NCI-H2196 treated with DMSO at 0.1 percent for 48 hours (cell line): ENCODE measurements around the gene HMCN2.
"Not testable (repeated sequence)": the region's sequence is repeated elsewhere in the genome, so short reads cannot be mapped to it uniquely, and the experiment has no call there.

Source experiments
- DNase-seq: peaks from one replicate; lab custom pipeline; 2025; ENCODE audit not compliant: unreplicated experiment; lab: John Stamatoyannopoulos, UW

HMCN2 gene

GRCh38 chr9:130426883-130427282 lies 161.3 kb downstream of the HMCN2 start:
- DNase-seq = no peak

- DNase-seq = no peak
Observed at GRCh38 chr9:130427326-130427725, 161.8 kb downstream of the HMCN2 start.

GRCh38 chr9:130428086-130428665 lies 162.6 kb downstream of the HMCN2 start:
- no peak for DNase-seq

- no peak for DNase-seq
Observed at GRCh38 chr9:130429381-130429780, 163.8 kb downstream of the HMCN2 start.

- DNase-seq = no peak
Observed at GRCh38 chr9:130429831-130430230, 164.3 kb downstream of the HMCN2 start.

- DNase-seq = no peak
Observed at GRCh38 chr9:130430232-130430631, 164.7 kb downstream of the HMCN2 start.

- DNase-seq = no peak
Observed at GRCh38 chr9:130430734-130431535, 165.4 kb downstream of the HMCN2 start.

- no peak for DNase-seq
Observed at GRCh38 chr9:130431536-130432303, 166.2 kb downstream of the HMCN2 start.

- DNase-seq = no peak
Observed at GRCh38 chr9:130432362-130432761, 166.8 kb downstream of the HMCN2 start.

GRCh38 chr9:130432796-130433167 lies 167.2 kb downstream of the HMCN2 start:
- DNase-seq = no peak

GRCh38 chr9:130433168-130433946 lies 167.8 kb downstream of the HMCN2 start:
- no peak for DNase-seq

GRCh38 chr9:130433947-130434262 lies 168.3 kb downstream of the HMCN2 start:
- no peak for DNase-seq

- DNase-seq = not testable (repeated sequence)
Observed at GRCh38 chr9:130434656-130435055, 169.1 kb downstream of the HMCN2 start.

- DNase-seq = no peak
Observed at GRCh38 chr9:130437011-130437789, 171.6 kb downstream of the HMCN2 start.

- DNase-seq = no peak
Observed at GRCh38 chr9:130438382-130438981, 172.9 kb downstream of the HMCN2 start.

GRCh38 chr9:130441031-130441430 lies 175.5 kb downstream of the HMCN2 start:
- DNase-seq = no peak

GRCh38 chr9:130442746-130443455 lies 177.3 kb downstream of the HMCN2 start:
- DNase-seq = no peak

- DNase-seq = no peak
Observed at GRCh38 chr9:130443456-130443801, 177.9 kb downstream of the HMCN2 start.

GRCh38 chr9:130443840-130444492 lies 178.4 kb downstream of the HMCN2 start:
- DNase-seq = no peak
